ENCODE results near the gene BANP. TPM values are rescaled to one million over a fixed set of nuclear protein-coding genes. Genes with fewer than 3 reads are reported as not detected.

Gene BANP
- total RNA-seq, 6 experiments from 2014 or later = 15.6 to 19.0 (median 16.2) TPM

DNA sequence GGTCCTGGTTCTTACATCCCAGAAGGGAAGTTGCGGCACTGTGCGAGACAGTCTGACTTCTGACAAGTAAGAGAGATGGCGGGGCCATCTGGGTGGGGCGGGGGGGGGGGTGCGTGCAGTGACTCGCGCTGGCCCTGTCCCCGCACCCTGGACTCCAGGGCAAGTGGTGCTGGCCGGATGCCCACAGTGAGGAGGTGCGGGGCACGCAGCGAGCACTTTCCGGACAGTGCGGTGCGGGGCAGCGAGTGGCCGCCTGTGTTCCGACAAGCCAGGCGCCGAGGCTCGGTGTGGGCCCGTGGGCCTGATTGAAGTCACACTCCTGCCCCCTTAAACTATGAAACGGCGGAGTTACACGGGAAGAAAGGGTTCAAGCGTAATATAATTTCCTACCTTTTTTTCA, 106.4 kb downstream of the BANP start:
- Mint-ChIP-seq H3K4me3 (no peak overlapping the region), H3K4me1 (ENCODE audit: low read depth) (peaks cover 17% of the 10 kb centered on the region), H3K9me3 (no peaks in the 10 kb centered on the region), H3K27me3 (ENCODE audit: insufficient read depth) (no peaks in the 10 kb centered on the region; the same call in 1 of the 2 replicates), H3K27ac (no peak overlapping the region), H3K36me3 (ENCODE audit: low read depth) (no peaks in the 10 kb centered on the region)
- DNase-seq = no peak
- TF ChIP-seq, protein P1, sequence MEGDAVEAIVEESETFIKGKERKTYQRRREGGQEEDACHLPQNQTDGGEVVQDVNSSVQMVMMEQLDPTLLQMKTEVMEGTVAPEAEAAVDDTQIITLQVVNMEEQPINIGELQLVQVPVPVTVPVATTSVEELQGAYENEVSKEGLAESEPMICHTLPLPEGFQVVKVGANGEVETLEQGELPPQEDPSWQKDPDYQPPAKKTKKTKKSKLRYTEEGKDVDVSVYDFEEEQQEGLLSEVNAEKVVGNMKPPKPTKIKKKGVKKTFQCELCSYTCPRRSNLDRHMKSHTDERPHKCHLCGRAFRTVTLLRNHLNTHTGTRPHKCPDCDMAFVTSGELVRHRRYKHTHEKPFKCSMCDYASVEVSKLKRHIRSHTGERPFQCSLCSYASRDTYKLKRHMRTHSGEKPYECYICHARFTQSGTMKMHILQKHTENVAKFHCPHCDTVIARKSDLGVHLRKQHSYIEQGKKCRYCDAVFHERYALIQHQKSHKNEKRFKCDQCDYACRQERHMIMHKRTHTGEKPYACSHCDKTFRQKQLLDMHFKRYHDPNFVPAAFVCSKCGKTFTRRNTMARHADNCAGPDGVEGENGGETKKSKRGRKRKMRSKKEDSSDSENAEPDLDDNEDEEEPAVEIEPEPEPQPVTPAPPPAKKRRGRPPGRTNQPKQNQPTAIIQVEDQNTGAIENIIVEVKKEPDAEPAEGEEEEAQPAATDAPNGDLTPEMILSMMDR (IDR thresholded peaks at IDR 0.05) = no peak

- H3K36me3 Mint-ChIP-seq (ENCODE audit: low read depth) = no peaks in the 10 kb centered on the region
- H3K4me3 Mint-ChIP-seq = no peak overlapping the region
- TF ChIP-seq, protein P1 (IDR thresholded peaks at IDR 0.05) = no peak
- no peaks in the 10 kb centered on the region for H3K9me3 Mint-ChIP-seq
- H3K27me3 Mint-ChIP-seq (ENCODE audit: insufficient read depth) = no peaks in the 10 kb centered on the region; the same call in 1 of the 2 replicates
- DNase-seq = no peak
- H3K27ac Mint-ChIP-seq = no peak overlapping the region
- peaks cover 22% of the 10 kb centered on the region for H3K4me1 Mint-ChIP-seq (ENCODE audit: low read depth)
Measured at GRCh38 chr16:88058136-88058535, 106.9 kb downstream of the BANP start.

DNA sequence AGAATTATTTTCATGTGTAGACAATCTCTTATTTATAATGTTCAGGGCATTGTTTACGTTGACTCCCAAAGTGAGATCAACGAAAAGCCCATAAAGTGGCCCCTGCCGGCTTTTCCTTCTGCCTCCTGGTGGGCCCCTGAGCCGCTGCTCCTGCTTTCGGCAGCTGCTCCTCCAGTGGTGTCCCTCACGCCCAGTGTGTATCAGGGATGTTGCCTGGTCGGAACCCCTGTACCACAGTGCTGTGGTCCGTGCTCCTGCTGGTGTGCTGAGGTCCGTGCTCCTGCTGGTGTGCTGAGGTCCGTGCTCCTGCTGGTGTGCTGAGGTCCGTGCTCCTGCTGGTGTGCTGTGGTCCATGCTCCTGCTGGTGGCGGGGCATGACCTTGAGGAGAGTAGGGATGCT, 107.6 kb downstream of the BANP start:
- Mint-ChIP-seq H3K4me1 (ENCODE audit: low read depth) (peaks cover 28% of the 10 kb centered on the region), H3K27ac (no peak overlapping the region), H3K27me3 (ENCODE audit: insufficient read depth) (no peaks in the 10 kb centered on the region; the same call in 1 of the 2 replicates), H3K4me3 (no peak overlapping the region), H3K9me3 (no peaks in the 10 kb centered on the region), H3K36me3 (ENCODE audit: low read depth) (no peaks in the 10 kb centered on the region)
- no peak for DNase-seq
- TF ChIP-seq, protein P1 (IDR thresholded peaks at IDR 0.05) = no peak

GRCh38 chr16:88059701-88060386, 108.6 kb downstream of the BANP start:
- TF ChIP-seq, protein P1 (IDR thresholded peaks at IDR 0.05) = no peak
- no peaks in the 10 kb centered on the region for H3K9me3 Mint-ChIP-seq
- H3K27ac Mint-ChIP-seq = no peak overlapping the region
- peaks cover 34% of the 10 kb centered on the region for H3K4me1 Mint-ChIP-seq (ENCODE audit: low read depth)
- no peaks in the 10 kb centered on the region; the same call in 1 of the 2 replicates for H3K27me3 Mint-ChIP-seq (ENCODE audit: insufficient read depth)
- no peak overlapping the region for H3K4me3 Mint-ChIP-seq
- H3K36me3 Mint-ChIP-seq (ENCODE audit: low read depth) = no peaks in the 10 kb centered on the region
- DNase-seq = no peak

DNA sequence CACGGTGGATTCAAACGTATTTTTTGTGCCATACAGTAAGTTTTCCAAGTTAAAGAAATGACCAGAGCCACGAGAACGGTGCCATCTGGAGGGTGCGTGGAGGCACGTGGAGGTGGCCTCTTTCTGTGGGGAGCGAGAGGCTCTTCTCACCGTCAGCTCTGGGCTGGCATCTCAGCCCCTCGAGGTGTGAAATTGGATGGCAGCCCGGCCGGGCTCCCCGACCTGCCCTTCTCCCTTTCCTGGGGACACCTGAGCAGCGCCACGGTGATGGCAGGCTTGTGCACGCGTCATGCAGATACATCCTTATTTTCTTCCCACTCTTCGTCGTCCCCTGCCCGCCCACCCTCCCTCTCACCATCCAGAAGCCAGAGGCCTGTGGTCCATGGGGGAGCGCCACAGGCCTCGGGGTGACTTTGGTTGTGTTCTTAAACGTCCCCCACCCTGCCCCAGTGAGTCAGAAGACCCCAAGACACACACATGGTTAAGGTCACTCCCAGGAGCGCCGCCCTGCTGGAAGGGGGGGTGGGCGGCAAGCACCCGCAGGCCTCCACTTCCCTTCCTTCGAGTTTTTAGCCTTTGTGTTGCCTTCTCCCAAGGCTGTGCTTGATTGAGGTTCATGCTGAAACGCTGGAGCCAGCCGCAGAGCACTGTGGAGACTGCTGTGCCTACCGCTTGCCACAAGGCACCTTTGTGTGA, 109.4 kb downstream of the BANP start:
- TF ChIP-seq, protein P1 (IDR thresholded peaks at IDR 0.05) = peak; percentile 40
- H3K27ac Mint-ChIP-seq = peak overlapping the region; percentile 23; the same call in 1 of the 2 replicates
- no peak overlapping the region for H3K4me3 Mint-ChIP-seq
- no peaks in the 10 kb centered on the region for H3K9me3 Mint-ChIP-seq
- no peak for DNase-seq
- peaks cover 36% of the 10 kb centered on the region for H3K4me1 Mint-ChIP-seq (ENCODE audit: low read depth)
- no peaks in the 10 kb centered on the region; the same call in 1 of the 2 replicates for H3K27me3 Mint-ChIP-seq (ENCODE audit: insufficient read depth)
- H3K36me3 Mint-ChIP-seq (ENCODE audit: low read depth) = no peaks in the 10 kb centered on the region
